GM18870 (cell line): Measurements from ENCODE around the gene TMEM236.

Source experiments
- ATAC-seq: cut with Tn5 transposase; IDR thresholded peaks from one replicate; pipeline ENCODE4 v1.9.1; 2021; ENCODE audit warnings: moderate library complexity; ENCODE audit not compliant: unreplicated experiment

Gene TMEM236

GRCh38 chr10:17787087-17787961 lies 35.3 kb downstream of the TMEM236 start:
- ATAC-seq, result no peak

- no peak for ATAC-seq
These were observed 36.6 kb downstream of the TMEM236 start for GRCh38 chr10:17788646-17789045.

GRCh38 chr10:17789396-17789795 lies 37.4 kb downstream of the TMEM236 start:
- ATAC-seq, result no peak

DNA sequence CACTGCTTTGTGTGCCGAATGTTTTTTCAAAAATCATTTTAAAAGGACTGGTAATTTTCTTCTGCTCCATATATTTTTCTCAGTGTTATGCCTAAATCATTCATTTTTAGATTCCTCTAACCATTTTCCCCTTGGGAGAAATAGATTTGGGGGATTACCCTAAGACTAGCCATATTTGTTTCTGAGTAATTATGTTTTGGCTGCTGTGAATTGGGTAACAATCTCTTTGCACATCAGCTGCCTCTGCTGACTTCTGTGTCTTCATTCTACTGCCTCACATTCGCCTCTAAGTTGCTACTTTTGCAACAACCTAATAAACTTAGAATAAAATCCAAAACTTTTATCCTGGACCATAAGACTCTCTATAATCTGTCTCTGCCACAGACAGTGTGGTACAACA lies 38.6 kb downstream of the TMEM236 start:
- no peak for ATAC-seq

DNA sequence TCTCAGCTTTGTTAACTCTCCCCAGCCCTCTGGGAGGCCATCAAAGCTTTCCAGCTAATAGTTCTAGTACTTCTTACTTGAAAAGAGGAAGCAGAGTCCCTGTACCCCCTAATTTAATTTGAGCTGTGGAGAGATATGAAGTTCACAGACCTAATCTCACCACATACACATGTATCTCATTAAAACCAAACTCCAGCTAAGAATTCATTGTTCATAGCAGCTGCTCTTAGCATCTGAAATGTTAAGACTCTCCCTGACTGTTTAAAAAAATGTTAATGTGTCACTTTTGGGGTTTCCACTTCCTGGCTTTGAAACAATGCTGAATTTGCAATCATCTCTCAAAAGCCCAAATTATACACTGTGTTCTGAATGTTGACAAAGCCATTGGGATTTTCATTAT lies 41.0 kb downstream of the TMEM236 start:
- no peak for ATAC-seq

GRCh38 chr10:17793823-17794644 lies 42.0 kb downstream of the TMEM236 start:
- ATAC-seq, result no peak

GRCh38 chr10:17795083-17795482 lies 43.1 kb downstream of the TMEM236 start:
- ATAC-seq, result no peak

- ATAC-seq, result no peak
These were observed 44.0 kb downstream of the TMEM236 start for GRCh38 chr10:17795813-17796594.

DNA sequence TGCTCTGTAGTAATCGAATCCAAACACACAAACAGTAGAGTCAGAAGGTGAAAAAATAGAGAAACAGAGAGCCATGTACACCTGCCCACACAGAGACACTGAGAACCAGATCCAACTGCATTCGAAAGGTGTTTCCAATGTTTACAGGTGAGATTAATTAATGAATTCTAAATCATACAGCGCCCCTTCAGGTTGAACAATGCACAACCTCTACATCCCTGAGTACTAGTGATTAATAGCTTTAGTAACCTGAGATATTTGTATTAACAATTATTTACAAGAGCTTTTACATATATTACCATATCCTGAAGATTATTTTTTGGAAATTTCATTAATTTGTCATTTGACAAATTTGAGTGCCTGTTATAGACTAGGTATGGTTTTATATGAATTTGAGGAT lies 49.5 kb downstream of the TMEM236 start:
- ATAC-seq, result no peak

DNA sequence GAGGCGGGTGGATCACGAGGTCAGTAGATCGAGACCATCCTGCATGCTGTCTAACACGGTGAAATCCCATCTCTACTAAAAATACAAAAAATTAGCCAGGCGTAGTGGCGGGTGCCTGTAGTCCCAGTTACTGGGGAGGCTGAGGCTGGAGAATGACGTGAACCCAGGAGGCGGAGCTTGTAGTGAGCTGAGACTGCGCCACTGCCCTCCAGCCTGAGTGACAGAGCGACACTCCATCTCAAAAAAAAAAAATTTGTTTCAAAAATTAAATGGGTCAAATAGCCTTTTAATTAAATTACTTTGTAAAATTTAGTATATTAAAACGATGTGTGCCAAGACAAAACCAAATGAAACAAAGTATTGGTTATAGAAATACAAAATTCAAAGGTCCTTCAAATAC lies 50.3 kb downstream of the TMEM236 start:
- no peak for ATAC-seq

DNA sequence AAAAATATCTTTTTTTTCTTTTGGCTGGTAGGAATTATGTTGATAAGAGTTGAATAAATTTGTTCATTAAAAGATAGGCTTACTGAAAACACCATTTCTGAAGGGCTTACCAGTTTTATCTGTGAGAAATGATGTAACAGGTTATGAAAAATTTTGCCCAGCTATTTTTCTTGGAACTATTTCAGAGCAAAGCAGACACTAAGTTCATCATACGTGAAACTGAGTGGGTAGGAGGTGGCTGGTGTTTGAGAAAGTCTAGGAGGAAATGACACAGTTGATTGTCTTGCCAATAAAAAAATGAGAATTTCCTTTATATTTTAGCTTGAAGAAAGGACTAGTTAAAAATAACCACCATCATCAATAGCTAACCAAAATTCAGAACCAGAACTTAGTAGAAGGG lies 51.0 kb downstream of the TMEM236 start:
- ATAC-seq, result no peak

DNA sequence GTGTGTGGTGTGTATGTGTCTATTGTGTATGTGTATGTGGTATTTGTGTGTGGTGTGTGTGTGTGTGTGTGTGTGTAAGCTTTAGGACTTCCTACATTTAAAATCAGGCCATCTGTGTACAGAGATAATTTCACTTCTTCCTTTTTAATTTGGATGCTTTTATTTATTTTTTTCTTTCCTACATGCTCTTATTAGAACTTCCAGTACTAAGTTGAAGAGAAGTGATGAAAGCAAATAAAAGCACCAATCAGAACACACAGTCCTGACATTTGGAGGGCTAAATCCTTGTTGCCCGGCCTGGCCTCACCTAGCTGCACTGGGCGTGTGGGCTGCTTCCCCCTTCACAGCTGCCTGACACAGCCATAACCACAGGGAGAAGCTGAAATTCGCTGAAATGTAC lies 53.3 kb downstream of the TMEM236 start:
- no peak for ATAC-seq

GRCh38 chr10:17805921-17806577 lies 54.0 kb downstream of the TMEM236 start:
- ATAC-seq, result no peak

- ATAC-seq, result no peak
These were observed 57.2 kb downstream of the TMEM236 start, which contains the start of gene MRC1 for GRCh38 chr10:17808971-17809841. Gene MRC1, plus strand, starts transcription at chr10:17809348. Its CDS starts 118 bp downstream, at chr10:17809466.

DNA sequence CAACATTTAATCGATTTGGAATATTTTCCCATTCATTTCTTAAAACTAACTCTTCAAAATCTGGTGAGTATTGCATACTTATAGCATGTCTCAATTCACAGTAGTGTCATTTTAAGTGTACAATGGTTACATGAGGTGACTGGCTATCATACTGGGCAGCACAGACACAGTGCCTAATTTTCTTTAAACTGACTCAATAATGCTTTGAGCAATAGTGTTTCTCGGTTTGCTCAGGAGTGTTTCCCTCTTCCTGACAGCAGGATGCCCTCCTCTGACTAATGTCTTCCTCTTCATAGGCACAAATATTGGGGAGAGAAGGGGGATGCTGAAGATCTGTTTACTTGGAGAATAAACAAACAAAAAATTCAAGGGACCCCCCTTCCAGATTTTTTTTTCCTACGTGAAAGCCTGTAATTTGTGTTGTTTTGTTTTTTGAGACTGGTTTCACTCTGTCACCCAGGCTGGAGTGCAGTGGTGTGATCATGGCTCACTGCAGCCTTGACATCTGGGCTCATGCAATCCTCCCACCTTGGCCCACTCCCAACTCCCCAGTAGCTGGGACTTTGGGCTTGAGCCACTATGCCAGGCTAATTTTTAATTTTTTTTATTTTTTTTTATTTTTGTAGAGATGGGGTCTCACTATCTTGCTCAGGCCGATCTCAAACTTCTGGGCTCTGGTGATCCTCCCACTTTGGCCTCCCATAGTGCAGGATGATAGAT lies 59.3 kb downstream of the TMEM236 start:
- no peak for ATAC-seq

DNA sequence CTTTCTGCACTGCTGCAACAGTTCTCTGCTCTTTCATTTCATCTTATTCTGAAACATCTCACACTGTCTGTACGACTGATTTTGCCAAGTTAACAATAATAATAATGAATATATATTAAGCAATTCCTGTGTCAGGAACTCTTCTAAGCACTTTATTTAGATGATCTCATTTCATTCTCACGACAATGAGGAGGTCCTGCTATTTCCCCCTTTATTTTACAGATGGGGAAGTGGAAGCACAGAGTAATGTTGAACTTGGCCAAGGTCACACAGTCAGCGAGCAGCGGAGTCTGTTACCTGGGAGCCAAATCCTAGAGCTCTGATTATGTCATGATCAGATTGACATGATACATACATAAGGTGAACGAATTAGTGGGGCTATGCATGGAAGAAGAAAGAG lies 63.0 kb downstream of the TMEM236 start:
- ATAC-seq, result no peak

DNA sequence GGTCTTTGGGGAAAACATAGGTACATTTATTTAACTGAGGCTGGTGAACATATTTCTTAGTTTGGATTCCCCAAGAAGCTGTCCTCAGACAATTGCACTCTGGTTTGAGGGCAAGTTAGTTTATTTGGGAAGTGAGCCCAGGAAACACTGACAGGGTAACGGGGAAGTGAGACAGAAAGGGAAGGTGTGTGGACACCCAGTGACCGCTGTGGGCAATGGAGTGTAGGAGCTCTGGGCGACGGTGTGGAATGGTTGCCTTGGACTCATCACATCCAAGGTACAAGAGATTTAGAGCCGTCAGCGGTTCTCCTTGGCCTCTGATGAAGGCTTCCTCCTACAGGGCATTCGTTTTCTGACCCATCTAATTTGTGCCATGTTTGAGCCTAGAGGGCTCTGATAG lies 64.2 kb downstream of the TMEM236 start:
- ATAC-seq, result no peak

DNA sequence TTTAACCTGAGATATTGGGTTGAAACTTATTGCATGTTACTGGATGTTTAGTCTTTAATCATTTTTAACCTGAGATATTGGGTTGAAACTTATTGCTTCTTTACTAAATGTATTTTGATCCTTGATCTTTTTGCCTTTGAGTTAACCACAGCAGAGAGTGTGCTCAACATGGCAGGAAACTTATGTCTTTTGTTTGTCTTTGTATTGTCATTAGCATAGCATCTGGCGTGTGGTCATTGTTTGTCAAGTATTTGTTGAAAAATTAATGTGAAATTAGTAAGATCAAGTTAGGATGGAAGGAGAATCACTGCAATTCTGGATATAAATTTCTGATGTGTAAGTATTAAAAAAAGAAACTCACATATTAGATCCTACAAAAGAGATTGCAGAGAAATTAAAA lies 65.3 kb downstream of the TMEM236 start:
- ATAC-seq, result no peak

GRCh38 chr10:17817790-17818189 lies 65.8 kb downstream of the TMEM236 start:
- ATAC-seq, result no peak
